GM18526 (cell line): ENCODE results near the gene SLC9A5.

Experiments
- POLR2A ChIP-seq: IDR thresholded peaks from 3 replicates; pipeline ENCODE4 v1.6.1; 2011; ENCODE audit not compliant: insufficient read length; ENCODE audit errors: extremely low read depth

SLC9A5 gene

DNA sequence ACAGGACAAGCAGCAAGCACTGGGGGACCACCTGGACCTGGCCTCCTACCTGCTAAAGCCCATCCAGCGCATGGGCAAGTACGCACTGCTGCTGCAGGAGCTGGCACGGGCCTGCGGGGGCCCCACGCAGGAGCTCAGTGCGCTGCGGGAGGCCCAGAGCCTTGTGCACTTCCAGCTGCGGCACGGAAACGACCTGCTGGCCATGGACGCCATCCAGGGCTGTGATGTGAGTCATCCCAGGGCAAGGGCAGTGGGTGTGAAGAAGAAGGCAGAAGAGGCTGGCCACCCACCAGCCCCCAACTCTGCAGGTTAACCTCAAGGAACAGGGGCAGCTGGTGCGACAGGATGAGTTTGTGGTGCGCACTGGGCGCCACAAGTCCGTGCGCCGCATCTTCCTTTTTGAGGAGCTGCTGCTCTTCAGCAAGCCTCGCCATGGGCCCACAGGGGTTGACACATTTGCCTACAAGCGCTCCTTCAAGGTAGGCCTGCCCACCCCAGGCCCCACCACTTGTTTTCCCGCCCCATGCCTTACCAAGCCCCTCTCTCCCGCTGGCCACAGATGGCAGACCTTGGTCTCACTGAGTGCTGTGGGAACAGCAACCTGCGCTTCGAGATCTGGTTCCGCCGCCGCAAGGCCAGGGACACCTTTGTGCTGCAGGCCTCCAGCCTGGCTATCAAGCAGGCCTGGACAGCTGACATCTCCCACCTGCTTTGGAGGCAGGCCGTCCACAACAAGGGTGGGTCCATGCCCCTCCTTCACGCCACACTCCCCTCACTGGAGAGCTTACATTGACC lies 37.9 kb downstream of the SLC9A5 start:
- TF ChIP-seq POLR2A, result no peak

DNA sequence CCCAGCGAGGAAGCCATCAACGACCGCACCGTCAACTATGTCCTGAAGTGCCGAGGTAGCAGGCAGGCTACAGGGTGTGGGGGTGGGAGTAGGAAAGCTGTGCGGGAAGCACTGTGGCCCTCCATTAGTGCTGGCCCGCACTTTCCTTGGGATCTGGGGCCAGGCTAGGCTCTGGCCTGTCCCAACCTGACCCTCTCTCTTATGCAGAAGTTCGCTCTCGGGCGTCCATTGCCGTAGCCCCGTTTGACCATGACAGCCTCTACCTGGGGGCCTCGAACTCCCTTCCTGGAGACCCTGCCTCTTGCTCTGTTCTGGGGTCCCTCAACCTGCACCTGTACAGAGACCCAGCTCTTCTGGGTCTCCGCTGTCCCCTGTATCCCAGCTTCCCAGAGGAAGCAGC lies 39.2 kb downstream of the SLC9A5 start:
- no peak for TF ChIP-seq POLR2A

DNA sequence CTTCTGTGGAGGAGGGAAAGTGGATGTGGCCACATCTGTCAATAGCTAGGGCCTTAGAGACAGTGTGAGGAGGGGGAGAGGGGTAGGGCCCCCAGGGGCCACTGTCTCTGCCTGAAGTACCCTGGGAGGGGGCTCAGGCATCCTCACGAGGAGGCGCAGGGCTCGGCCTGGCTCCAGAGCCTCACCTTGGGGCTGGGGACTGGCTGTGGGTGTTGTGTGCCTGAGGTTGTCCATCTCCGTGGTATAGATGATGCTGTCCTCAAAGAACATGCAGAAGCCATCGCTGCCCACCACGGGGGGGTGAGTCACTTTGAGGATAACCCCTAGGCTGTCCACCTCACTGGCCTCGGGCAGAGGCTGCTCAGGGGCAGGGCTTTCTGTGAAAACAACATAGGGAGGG lies 42.7 kb downstream of the SLC9A5 start:
- no peak for TF ChIP-seq POLR2A

DNA sequence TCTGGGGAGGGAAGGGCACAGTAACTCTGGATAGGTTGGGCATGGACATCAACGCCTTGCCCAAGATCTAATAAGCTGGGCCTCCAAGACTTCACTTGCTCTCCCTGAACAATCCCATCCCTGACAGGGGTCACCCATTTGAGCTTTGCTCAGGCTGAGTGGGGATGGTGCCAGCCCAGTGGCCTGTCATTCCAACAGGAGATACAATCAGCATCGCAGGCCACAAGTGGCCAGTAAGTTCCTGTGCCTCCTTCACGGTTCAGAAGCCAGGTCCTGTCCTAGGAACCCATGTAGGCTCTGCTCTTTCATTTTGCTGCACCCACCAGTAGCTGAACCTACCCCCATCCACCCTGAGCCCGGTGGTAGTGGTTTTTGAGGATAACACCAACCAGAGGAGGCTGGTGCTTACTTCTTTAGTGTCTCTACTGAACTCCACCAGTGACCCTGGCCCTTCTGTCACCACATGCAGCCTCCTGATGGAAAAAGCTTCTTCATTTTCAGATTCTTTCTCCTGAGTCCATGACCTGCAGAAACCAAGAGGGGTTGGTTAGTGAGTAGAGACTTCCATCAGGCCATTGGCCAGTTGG lies 45.5 kb downstream of the SLC9A5 start:
- TF ChIP-seq POLR2A, result no peak

GRCh38 chr16:67294938-67295361 lies 46.2 kb downstream of the SLC9A5 start:
- TF ChIP-seq POLR2A, result no peak

DNA sequence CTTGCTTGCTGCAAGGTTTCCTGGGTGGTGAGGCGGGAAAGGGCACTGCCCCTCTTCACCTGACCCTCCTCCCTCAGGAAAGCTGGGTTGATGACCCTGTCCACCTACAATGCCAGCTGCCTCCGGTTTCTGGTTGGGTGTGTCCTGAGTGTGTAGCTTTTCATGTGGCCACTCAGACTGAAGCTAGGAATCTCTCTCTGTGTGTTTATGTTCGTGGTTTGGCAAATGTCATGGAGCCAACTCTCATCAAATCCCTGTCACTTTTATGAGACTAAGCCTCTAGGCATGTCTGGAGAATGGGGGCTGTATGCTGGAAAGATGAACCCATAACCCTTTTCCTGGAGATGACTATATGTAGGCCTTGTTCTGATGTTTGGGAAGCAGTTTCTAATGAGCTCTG lies 47.6 kb downstream of the SLC9A5 start:
- TF ChIP-seq POLR2A, result no peak

GRCh38 chr16:67298277-67298676 lies 49.5 kb downstream of the SLC9A5 start:
- no peak for TF ChIP-seq POLR2A

DNA sequence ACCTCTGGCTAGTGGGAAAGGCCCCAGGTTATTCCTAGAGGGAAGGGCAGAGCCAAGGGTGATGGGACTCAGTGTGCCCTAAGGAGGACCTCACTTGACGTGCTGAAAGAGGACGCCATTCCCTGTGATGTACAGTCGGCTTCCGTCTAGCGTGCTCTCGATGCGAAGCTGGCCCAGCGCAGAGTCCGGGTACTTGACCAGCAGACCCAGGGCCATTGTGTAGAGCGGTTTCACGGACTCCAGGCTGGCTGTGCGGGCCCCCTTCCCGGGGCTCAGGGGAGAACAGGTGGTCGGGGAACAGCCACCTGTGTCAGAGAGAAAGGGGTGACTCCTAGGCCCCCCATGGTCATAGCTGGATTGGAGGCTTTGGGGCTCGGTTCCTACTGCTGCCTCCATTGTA lies 50.5 kb downstream of the SLC9A5 start:
- no peak for TF ChIP-seq POLR2A

- TF ChIP-seq POLR2A, result no peak
Measured at GRCh38 chr16:67301080-67301782, 52.5 kb downstream of the SLC9A5 start.

DNA sequence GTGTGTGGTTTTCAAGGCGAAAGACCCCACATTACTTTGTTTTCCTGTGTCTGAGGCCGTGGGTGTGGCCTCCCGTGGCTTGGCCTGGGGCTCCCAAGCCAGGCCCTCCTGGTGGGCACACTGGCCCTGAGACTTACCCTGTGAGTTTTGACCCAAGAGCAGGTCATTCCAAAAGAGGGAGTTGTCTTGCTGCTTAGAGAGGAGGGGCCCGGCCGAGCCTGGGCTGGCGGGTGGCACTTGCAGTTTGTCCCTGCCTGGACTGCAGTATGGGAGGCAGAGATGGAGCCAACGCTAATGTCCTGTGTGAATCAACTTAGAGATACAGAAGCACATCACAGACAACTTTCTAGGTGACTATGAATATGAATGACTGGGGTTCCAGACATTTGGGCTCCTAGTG lies 53.3 kb downstream of the SLC9A5 start:
- no peak for TF ChIP-seq POLR2A

- TF ChIP-seq POLR2A, result no peak
Measured at GRCh38 chr16:67302970-67303369, 54.2 kb downstream of the SLC9A5 start.

GRCh38 chr16:67304020-67304419 lies 55.2 kb downstream of the SLC9A5 start:
- no peak for TF ChIP-seq POLR2A

- TF ChIP-seq POLR2A, result no peak
Measured at GRCh38 chr16:67305216-67306071, 56.7 kb downstream of the SLC9A5 start.

DNA sequence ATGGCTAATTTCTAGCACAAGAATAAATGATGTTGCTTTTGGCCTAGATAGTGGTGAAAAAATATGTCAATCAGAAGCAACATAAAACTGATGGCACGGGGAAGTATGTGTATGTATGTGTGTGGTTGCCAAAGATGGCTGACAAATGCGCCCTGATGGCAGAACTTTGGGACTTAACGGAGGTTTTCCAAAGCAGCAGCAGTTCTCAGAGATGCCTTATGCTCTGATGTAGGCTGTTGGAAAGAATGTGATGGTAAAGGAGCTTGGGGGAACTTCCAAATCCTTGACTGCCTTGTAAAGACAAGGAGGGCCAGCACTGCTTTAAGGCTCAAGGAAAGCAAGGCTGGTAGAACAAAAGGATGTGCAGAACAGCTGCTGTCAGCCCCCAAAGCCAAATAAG lies 61.8 kb downstream of the SLC9A5 start:
- TF ChIP-seq POLR2A, result no peak
